OCI-LY3 (cell line): ENCODE data around the gene IL37.

Source experiments
- H2AFZ ChIP-seq: fragments of 200-600, 300-600 bp; shearing (Covaris generic); 2 replicates; pipeline ENCODE4 v1.6.0; 2014; ENCODE audit warnings: antibody characterized with exemption, low read depth, low read length
- H3K27ac ChIP-seq: fragments of 200-600, 300-600 bp; sonication (generic); 2 replicates; pipeline ENCODE4 v1.5.1; 2014; ENCODE audit warnings: mild to moderate bottlenecking, low read length, moderate library complexity, mixed read lengths
- H3K27me3 ChIP-seq: fragments of 200-600, 300-600 bp; sonication (generic); 2 replicates; pipeline ENCODE4 v1.6.1; 2014; ENCODE audit warnings: low read depth, low read length, mixed read lengths
- H3K36me3 ChIP-seq: fragments of 200-600, 300-600 bp; sonication (generic); replicated peaks from 2 replicates; pipeline ENCODE3; 2014; ENCODE audit warnings: low read depth, low read length, mixed read lengths
- H3K4me1 ChIP-seq: fragments of 300-600, 200-600 bp; sonication (generic); 2 replicates; pipeline ENCODE4 v1.6.1; 2014; ENCODE audit warnings: low read length, mixed read lengths
- H3K4me2 ChIP-seq: fragments of 200-600, 300-600 bp; sonication (generic); 2 replicates; pipeline ENCODE4 v1.6.1; 2014; ENCODE audit warnings: low read length, mixed read lengths
- H3K4me3 ChIP-seq: fragments of 300-600, 200-600 bp; sonication (generic); 2 replicates; pipeline ENCODE4 v1.5.1; 2014; ENCODE audit warnings: antibody characterized with exemption, mild to moderate bottlenecking, low read length, moderate library complexity
- H3K79me2 ChIP-seq: fragments of 300-600, 200-600 bp; shearing (Covaris generic); 2 replicates; pipeline ENCODE4 v1.6.1; 2014; ENCODE audit warnings: mild to moderate bottlenecking, low read length, mixed read lengths
- H3K9ac ChIP-seq: fragments of 300-600, 200-600 bp; shearing (Covaris generic); 2 replicates; pipeline ENCODE4 v1.6.0; 2014; ENCODE audit warnings: mild to moderate bottlenecking, low read length, moderate library complexity
- H3K9me3 ChIP-seq: fragments of 200-600, 300-600 bp; shearing (Covaris generic); 2 replicates; pipeline ENCODE4 v1.6.1; 2014; ENCODE audit warnings: low read length, mixed read lengths; ENCODE audit not compliant: insufficient read depth
- H4K20me1 ChIP-seq: fragments of 200-600, 300-600 bp; sonication (generic); 2 replicates; pipeline ENCODE4 v1.6.1; 2016; ENCODE audit warnings: low read length, mixed read lengths; ENCODE audit not compliant: insufficient read depth
- EZH2phosphoT487 ChIP-seq: fragments of 200-600 bp; shearing (Covaris generic); IDR thresholded peaks from 2 replicates; pipeline ENCODE4 v1.6.1; 2018; ENCODE audit warnings: antibody characterized with exemption, mixed run types, low read depth
- TF ChIP-seq, protein P1 (sequence below): fragments of 200-600, 300-600 bp; sonication (generic); IDR thresholded peaks from 2 replicates; pipeline ENCODE4 v1.5.1; 2014; ENCODE audit warnings: antibody characterized with exemption, low read length, low read depth

IL37 gene

DNA sequence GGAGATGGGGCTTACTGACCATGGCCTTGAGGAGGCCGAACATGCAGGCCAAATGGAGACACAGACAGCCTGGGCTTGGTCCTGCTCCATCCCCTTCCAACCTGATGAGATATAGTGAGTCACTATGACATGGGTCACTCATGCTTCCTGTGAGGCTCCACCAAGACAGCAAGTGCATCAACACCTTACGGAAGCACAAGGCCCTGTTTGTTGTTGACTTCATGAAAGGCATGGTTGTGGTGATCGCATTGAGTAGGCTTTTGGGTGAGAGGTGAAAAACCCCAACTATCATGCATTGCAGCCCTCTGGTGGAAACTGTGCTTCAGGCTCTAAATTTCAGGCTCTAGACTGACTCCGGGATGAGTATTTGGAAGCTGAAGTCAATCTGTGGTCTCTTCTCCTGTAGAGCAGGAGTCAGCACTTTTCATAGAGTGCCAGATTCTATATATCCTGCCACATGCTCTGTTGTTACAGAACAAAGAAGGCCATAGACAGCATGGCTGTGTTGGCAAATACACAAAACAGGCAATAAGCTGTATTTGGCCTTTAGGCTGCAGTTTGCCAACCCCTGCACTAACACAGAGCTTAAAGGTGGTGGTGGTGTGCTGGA is 10.1 kb downstream of the IL37 start:
- no peaks in the 10 kb centered on the region for H3K9me3 ChIP-seq
- H3K79me2 ChIP-seq = no peaks in the 10 kb centered on the region
- H4K20me1 ChIP-seq = no peaks in the 10 kb centered on the region
- no peak overlapping the region for H3K27ac ChIP-seq
- no peak overlapping the region for H2AFZ ChIP-seq
- no peak overlapping the region for H3K9ac ChIP-seq
- H3K4me1 ChIP-seq = peaks cover 9% of the 10 kb centered on the region
- no peaks in the 10 kb centered on the region for H3K27me3 ChIP-seq
- no peak overlapping the region for H3K4me3 ChIP-seq
- H3K4me2 ChIP-seq = no peak overlapping the region
- H3K36me3 ChIP-seq = no peaks in the 10 kb centered on the region
- no peak for TF ChIP-seq EZH2phosphoT487
- TF ChIP-seq, protein P1, sequence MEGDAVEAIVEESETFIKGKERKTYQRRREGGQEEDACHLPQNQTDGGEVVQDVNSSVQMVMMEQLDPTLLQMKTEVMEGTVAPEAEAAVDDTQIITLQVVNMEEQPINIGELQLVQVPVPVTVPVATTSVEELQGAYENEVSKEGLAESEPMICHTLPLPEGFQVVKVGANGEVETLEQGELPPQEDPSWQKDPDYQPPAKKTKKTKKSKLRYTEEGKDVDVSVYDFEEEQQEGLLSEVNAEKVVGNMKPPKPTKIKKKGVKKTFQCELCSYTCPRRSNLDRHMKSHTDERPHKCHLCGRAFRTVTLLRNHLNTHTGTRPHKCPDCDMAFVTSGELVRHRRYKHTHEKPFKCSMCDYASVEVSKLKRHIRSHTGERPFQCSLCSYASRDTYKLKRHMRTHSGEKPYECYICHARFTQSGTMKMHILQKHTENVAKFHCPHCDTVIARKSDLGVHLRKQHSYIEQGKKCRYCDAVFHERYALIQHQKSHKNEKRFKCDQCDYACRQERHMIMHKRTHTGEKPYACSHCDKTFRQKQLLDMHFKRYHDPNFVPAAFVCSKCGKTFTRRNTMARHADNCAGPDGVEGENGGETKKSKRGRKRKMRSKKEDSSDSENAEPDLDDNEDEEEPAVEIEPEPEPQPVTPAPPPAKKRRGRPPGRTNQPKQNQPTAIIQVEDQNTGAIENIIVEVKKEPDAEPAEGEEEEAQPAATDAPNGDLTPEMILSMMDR = no peak

DNA sequence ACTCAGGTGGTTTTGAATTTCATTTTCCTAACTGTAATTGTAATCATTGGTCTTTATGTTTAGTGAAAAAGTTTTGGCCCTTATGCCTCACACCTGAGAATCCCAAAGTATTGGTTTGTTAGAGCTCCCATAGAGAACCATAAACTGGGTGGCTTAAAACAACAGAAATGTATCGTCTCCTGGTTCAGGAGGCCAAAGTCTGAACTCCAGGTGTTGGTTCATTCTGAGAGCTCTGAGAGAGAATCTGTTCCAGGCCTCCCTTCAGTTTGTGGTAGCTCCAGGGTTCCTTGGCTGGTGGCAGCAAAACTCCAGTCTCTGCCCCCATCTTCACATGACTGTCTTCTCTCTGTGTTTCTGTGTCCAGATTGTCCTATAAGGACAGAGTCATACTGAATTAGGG is 11.0 kb downstream of the IL37 start:
- Histone ChIP-seq H3K79me2 (no peaks in the 10 kb centered on the region), H3K27ac (no peak overlapping the region), H3K9ac (no peak overlapping the region), H3K4me3 (no peak overlapping the region), H2AFZ (no peak overlapping the region), H3K36me3 (no peaks in the 10 kb centered on the region), H3K9me3 (no peaks in the 10 kb centered on the region), H3K4me1 (peaks cover 9% of the 10 kb centered on the region), H4K20me1 (no peaks in the 10 kb centered on the region), H3K27me3 (no peaks in the 10 kb centered on the region), H3K4me2 (no peak overlapping the region)
- TF ChIP-seq, protein P1 = no peak
- no peak for TF ChIP-seq EZH2phosphoT487

DNA sequence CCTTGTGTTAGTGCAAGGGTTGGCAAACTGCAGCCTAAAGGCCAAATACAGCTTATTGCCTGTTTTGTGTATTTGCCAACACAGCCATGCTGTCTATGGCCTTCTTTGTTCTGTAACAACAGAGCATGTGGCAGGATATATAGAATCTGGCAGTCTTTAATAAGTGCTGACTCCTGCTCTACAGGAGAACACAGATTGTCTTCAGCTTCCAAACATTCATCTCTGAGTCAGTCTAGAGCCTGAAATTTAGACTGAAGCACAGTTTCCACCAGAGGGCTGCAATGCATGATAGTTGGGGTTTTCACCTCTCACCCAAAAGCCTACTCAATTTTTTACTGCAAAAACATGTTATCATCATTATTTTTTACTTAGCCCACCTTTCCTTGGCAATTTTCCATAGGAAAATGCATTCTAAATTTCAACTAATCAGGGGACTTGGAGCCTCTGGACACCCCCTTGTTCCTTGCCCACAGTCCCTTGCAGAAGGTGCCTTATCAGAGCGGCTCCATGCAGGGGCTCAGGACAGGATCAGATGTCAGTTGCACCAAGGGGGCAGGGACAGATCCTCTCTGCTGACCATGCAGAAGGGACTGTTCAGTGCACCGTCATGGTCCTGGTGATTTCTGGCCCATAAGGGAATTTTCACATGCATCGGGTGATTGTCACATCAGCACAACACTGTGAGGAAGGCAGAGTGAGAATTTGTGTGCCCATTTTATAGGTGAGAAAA is 12.4 kb downstream of the IL37 start:
- H3K79me2 ChIP-seq = no peaks in the 10 kb centered on the region
- peaks cover 15% of the 10 kb centered on the region for H3K4me1 ChIP-seq
- H3K4me2 ChIP-seq = no peak overlapping the region
- no peak overlapping the region for H3K4me3 ChIP-seq
- no peaks in the 10 kb centered on the region for H3K27me3 ChIP-seq
- H3K27ac ChIP-seq = no peak overlapping the region
- no peaks in the 10 kb centered on the region for H4K20me1 ChIP-seq
- H3K9ac ChIP-seq = no peak overlapping the region
- no peaks in the 10 kb centered on the region for H3K36me3 ChIP-seq
- no peak overlapping the region for H2AFZ ChIP-seq
- H3K9me3 ChIP-seq = no peaks in the 10 kb centered on the region
- no peak for TF ChIP-seq EZH2phosphoT487
- TF ChIP-seq, protein P1 = no peak

DNA sequence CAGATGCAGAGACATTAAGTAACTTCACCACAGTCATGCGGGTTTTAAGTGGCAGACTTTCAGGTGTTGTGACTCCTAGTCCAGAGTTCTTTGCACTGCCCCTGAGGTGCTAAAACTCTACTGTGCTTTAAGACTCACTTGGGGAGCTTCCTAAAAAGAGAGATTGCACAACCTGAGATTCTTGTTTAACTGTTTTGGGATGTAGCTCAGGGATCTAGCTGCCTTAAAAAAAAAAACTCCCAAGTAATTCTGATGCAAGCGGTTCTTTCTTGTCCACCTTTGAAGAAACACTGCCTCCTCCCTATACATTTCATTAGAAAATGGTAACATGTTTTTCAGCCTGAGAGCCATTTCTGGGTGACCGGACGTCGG is 13.0 kb downstream of the IL37 start:
- no peaks in the 10 kb centered on the region for H3K9me3 ChIP-seq
- no peak overlapping the region for H3K27ac ChIP-seq
- H3K79me2 ChIP-seq = no peaks in the 10 kb centered on the region
- H3K36me3 ChIP-seq = no peaks in the 10 kb centered on the region
- H3K9ac ChIP-seq = no peak overlapping the region
- H3K27me3 ChIP-seq = no peaks in the 10 kb centered on the region
- H3K4me1 ChIP-seq = peaks cover 15% of the 10 kb centered on the region
- no peaks in the 10 kb centered on the region for H4K20me1 ChIP-seq
- TF ChIP-seq, protein P1 = no peak
- TF ChIP-seq EZH2phosphoT487 = no peak
- H2AFZ ChIP-seq = no peak overlapping the region
- no peak overlapping the region for H3K4me2 ChIP-seq
- no peak overlapping the region for H3K4me3 ChIP-seq
